K562 (cell line): Measurements from ENCODE around the gene TMEM135. TPM values are rescaled to one million over a fixed set of nuclear protein-coding genes. Genes with fewer than 3 reads are reported as not detected.

Experiments used
- BCLAF1 ChIP-seq, 2 experiments: fragments of 450-650 bp in 1 of 2; IDR thresholded peaks; 2 replicates each; pipeline ENCODE4 v1.6.1; 2011 to 2017; ENCODE audit warnings: low read depth in 2 of 2, antibody characterized with exemption in 1 of 2, borderline replicate concordance in 1 of 2, low read length in 1 of 2, mild to moderate bottlenecking in 1 of 2, mixed read lengths in 1 of 2; ENCODE audit not compliant: control insufficient read depth in 1 of 2
- BRD9 ChIP-seq: fragments of 450-650 bp; IDR thresholded peaks from 2 replicates; pipeline ENCODE4 v1.6.1; 2018; ENCODE audit warnings: low read depth; ENCODE audit not compliant: partially characterized antibody
- CCNT2 ChIP-seq: IDR thresholded peaks from 2 replicates; pipeline ENCODE4 v1.6.1; 2011; ENCODE audit warnings: borderline replicate concordance, low read depth, mild to moderate bottlenecking, moderate library complexity, mixed read lengths, low read length; ENCODE audit not compliant: insufficient read length; ENCODE audit errors: extremely low read depth
- HDAC3 ChIP-seq: fragments of 450-650 bp; IDR thresholded peaks from 2 replicates; pipeline ENCODE4 v1.6.1; 2018; ENCODE audit warnings: borderline replicate concordance, mild to moderate bottlenecking, moderate library complexity; ENCODE audit not compliant: partially characterized antibody
- HNRNPK ChIP-seq: fragments of 200-400 bp; formaldehyde crosslinking; IDR thresholded peaks from one replicate; pipeline ENCODE4 v1.6.1; 2018; ENCODE audit warnings: mild to moderate bottlenecking, low read depth, low read length; ENCODE audit not compliant: poor library complexity, severe bottlenecking
- KAT2B ChIP-seq: IDR thresholded peaks from one replicate; pipeline ENCODE4 v1.6.1; 2012; ENCODE audit warnings: low read depth, mild to moderate bottlenecking, control low read depth, inconsistent platforms, low read length, moderate library complexity
- NFE2L1 ChIP-seq: fragments of 450-650 bp; IDR thresholded peaks from 2 replicates; pipeline ENCODE4 v1.6.1; 2016; ENCODE audit warnings: missing genetic modification characterization, low read depth, mild to moderate bottlenecking, missing compliant biosample characterization, moderate library complexity, borderline replicate concordance
- NR2F6 ChIP-seq: fragments of 450-650 bp; formaldehyde crosslinking; IDR thresholded peaks from 2 replicates; pipeline ENCODE4 v1.4.0; 2020; ENCODE audit warnings: mild to moderate bottlenecking
- RAD21 ChIP-seq, 2 experiments: fragments of 250-450 bp in 1 of 2; fragments of 450-650 bp in 1 of 2; sonication (Bioruptor Pico) in 1 of 2; formaldehyde crosslinking in 1 of 2; IDR thresholded peaks in 1 of 2; conservative IDR thresholded peaks in 1 of 2; 2 replicates each; pipeline versions ENCODE4 v1.4.0 to v1.8.0; 2020 to 2022; ENCODE audit warnings: mild to moderate bottlenecking in 2 of 2, moderate library complexity in 1 of 2
- RBFOX2 ChIP-seq: fragments of 200-400 bp; formaldehyde crosslinking; IDR thresholded peaks from 2 replicates; pipeline ENCODE4 v1.6.1; 2017; ENCODE audit warnings: low read depth, mild to moderate bottlenecking, low read length, moderate library complexity
- RBM17 ChIP-seq: fragments of 200-400 bp; formaldehyde crosslinking; IDR thresholded peaks from 2 replicates; pipeline ENCODE4 v1.6.1; 2017; ENCODE audit warnings: low read depth, mild to moderate bottlenecking, low read length, borderline replicate concordance
- RFX5 ChIP-seq: IDR thresholded peaks from 2 replicates; pipeline ENCODE4 v1.6.1; 2011; ENCODE audit warnings: low read depth, mild to moderate bottlenecking, improper control_type of control experiment, low read length
- RFX7 ChIP-seq: fragments of 250-450 bp; sonication (Bioruptor Pico); IDR thresholded peaks from 2 replicates; pipeline ENCODE4 v1.5.1; 2021; ENCODE audit warnings: mild to moderate bottlenecking
- SRSF7 ChIP-seq: fragments of 200-400 bp; formaldehyde crosslinking; optimal IDR thresholded peaks from 2 replicates; pipeline ENCODE3; 2017; ENCODE audit warnings: mild to moderate bottlenecking, low read depth, low read length
- THRB ChIP-seq: fragments of 450-650 bp; formaldehyde crosslinking; conservative IDR thresholded peaks from 2 replicates; pipeline ENCODE4 v1.4.0; 2022; ENCODE audit warnings: mild to moderate bottlenecking, missing genetic modification characterization
- TOE1 ChIP-seq, 2 experiments: fragments of 450-650 bp in 1 of 2; sonication (generic) in 1 of 2; formaldehyde crosslinking in 1 of 2; IDR thresholded peaks; 2 replicates each; pipeline versions ENCODE4 v1.7.1 to v1.8.0; 2016 to 2022; ENCODE audit warnings: borderline replicate concordance in 2 of 2, mild to moderate bottlenecking in 2 of 2, antibody characterized with exemption in 1 of 2, inconsistent platforms in 1 of 2, low read depth in 1 of 2, missing genetic modification reagents in 1 of 2, moderate library complexity in 1 of 2
- ZBTB1 ChIP-seq: sonication (generic); formaldehyde crosslinking; IDR thresholded peaks from 2 replicates; pipeline ENCODE4 v1.8.1; 2023; ENCODE audit warnings: missing genetic modification reagents, low read depth, mild to moderate bottlenecking, borderline replicate concordance
- ZBTB17 ChIP-seq: fragments of 450-650 bp; formaldehyde crosslinking; IDR thresholded peaks from 2 replicates; pipeline ENCODE4 v1.4.0; 2020; ENCODE audit warnings: mild to moderate bottlenecking
- ZNF778 ChIP-seq: fragments of 450-650 bp; formaldehyde crosslinking; IDR thresholded peaks from 2 replicates; pipeline ENCODE4 v1.4.0; 2020; ENCODE audit warnings: mild to moderate bottlenecking, moderate library complexity
- polyA plus RNA-seq, 8 experiments: library from polyadenylated mRNA; depleted of rRNA in 4 of 8; stranded (reverse) in 5 of 8; unstranded in 3 of 8; fragments of >200 nt; fragmentation: Nextera tagmentation in 2 of 8; fragmentation: Illumina TruSeq in 1 of 8; extraction: Ambion mirVana in 2 of 8; extraction: Trizol in 1 of 8; gene quantifications; 2 replicates each; pipeline versions ENCODE4 v1.2.1 to v1.2.3, GENCODE V29; 2011 to 2014; ENCODE audit warnings: inconsistent platforms in 1 of 8, missing spikeins in 1 of 8
- total RNA-seq, 7 experiments: library from RNA; depleted of rRNA in 6 of 7; stranded (reverse); fragments of >200 nt in 6 of 7; fragmentation: Illumina TruSeq in 2 of 7; extraction: Trizol in 2 of 7; gene quantifications; 2 replicates each; pipeline versions ENCODE4 v1.2.1 to v1.2.3, GENCODE V29; 2011 to 2021; ENCODE audit warnings: low replicate concordance in 1 of 7
- TF ChIP-seq, protein P1 (sequence below), 2 experiments: fragments of 250-450 bp in 1 of 2; fragments of 450-650 bp in 1 of 2; sonication (Bioruptor Pico) in 1 of 2; IDR thresholded peaks; 2 replicates each; pipeline versions ENCODE4 v1.6.1 to v1.8.0; 2016 to 2021; ENCODE audit warnings: mild to moderate bottlenecking in 2 of 2, moderate library complexity in 2 of 2, missing compliant biosample characterization in 1 of 2, missing genetic modification characterization in 1 of 2

Gene TMEM135
- total and polyA plus RNA-seq, 9 of the 15 experiments (the other 6 are each of a cell fraction or from before 2014, with no cell fraction given): 17.3 to 53.6 (median 24.9) TPM

DNA sequence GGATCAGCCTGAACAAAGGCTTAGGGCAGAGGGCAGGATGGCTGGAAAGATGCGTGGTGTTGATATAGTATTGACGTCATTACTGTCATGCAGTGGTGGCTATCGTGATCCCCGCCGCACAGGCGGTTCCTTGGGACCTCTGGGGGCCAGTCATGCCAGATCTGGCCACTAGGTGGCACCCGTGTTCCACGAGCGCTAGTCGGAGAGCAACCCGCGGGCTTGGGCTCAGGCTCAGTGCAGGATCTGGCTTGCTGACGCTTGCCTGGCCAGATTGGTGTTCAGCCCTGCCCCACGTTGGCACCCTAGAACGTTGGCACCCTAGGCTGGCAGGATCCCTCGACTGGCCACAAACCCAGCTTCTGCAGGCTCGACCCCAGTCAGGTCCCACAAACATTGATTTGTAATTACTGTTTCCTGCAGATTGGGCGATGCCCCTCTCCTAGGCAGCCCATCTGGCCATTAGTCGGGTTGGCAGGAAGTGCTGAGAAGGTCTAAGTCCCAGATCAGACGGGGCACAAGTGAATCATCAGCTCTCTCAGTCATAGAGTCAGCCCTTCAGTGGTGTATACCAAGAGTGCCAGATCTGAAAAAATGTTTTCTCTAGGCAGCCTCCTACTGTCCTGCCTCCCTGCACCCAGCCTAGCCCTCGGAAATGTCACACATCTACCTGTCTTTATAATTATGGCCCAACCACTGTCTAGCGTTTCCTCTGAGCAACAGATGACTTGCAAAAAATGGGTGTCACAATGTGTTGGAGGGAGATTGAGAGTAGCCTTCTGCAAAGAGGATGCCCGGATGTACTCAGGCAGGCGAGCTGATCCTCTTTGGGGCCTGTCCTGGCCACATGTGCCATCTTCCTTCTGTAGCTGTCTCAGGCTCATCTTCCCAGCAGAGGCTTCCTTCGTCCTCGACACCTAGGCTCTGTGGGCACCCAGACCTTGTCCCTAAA, 315.3 kb downstream of the TMEM135 start (continued):
- TF ChIP-seq, protein P1, sequence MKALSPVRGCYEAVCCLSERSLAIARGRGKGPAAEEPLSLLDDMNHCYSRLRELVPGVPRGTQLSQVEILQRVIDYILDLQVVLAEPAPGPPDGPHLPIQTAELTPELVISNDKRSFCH (CRISPR knock-in tag; IDR thresholded peaks at IDR 0.05): no peak
- TF ChIP-seq, protein P1 (tag; IDR thresholded peaks at IDR 0.05): no peak
- TF ChIP-seq HNRNPK: no peak
- no peak for TF ChIP-seq BCLAF1 (IDR thresholded peaks at IDR 0.05; ENCODE audit: borderline replicate concordance in 1 of 2, control insufficient read depth in 1 of 2, low read depth in 2 of 2, low read length in 1 of 2)
- TF ChIP-seq NR2F6 (CRISPR knock-in tag): no peak
- no peak for TF ChIP-seq KAT2B
- TF ChIP-seq RBFOX2: no peak
- no peak for TF ChIP-seq RFX5
- peak; percentile 43 for TF ChIP-seq NFE2L1
- no peak for TF ChIP-seq ZBTB17 (CRISPR knock-in tag)
- no peak for TF ChIP-seq ZNF778 (CRISPR knock-in tag)
- no peak for TF ChIP-seq TOE1 (IDR thresholded peaks at IDR 0.05; ENCODE audit: borderline replicate concordance)
- no peak for TF ChIP-seq TOE1 (CRISPR knock-in tag; IDR thresholded peaks at IDR 0.05; ENCODE audit: borderline replicate concordance, low read depth)
- no peak for TF ChIP-seq SRSF7
- no peak for TF ChIP-seq RBM17
- TF ChIP-seq THRB: no peak
- TF ChIP-seq CCNT2: no peak
- no peak for TF ChIP-seq RFX7 (CRISPR knock-in tag)
- peak; percentile 86 to 95 for TF ChIP-seq RAD21 (CRISPR knock-in tag; conservative IDR thresholded peaks at IDR 0.05 in 1 of 2, IDR thresholded peaks at IDR 0.05 in 1 of 2)
- no peak for TF ChIP-seq BRD9
- no peak for TF ChIP-seq HDAC3
- TF ChIP-seq ZBTB1 (CRISPR knock-in tag): no peak
